GM12878 (cell line): ENCODE data around the gene ARMS2.

Source experiments
- SIN3A ChIP-seq: IDR thresholded peaks from 2 replicates; pipeline ENCODE4 v1.6.1; 2012; ENCODE audit warnings: low read depth, low read length, improper control_type of control experiment
- SMC3 ChIP-seq: IDR thresholded peaks from 2 replicates; pipeline ENCODE4 v1.6.1; 2011; ENCODE audit warnings: low read length, improper control_type of control experiment, borderline replicate concordance
- TF ChIP-seq, protein P1 (sequence below), 3 experiments: IDR thresholded peaks in 2 of 3; conservative IDR thresholded peaks in 1 of 3; 2 replicates each; pipeline ENCODE4 v1.5.1; 2011; ENCODE audit warnings: low read depth in 3 of 3, low read length in 3 of 3, mild to moderate bottlenecking in 3 of 3, control low read depth in 2 of 3, moderate library complexity in 2 of 3, inconsistent platforms in 1 of 3, mixed read lengths in 1 of 3; ENCODE audit not compliant: control insufficient read depth in 2 of 3, insufficient read depth in 1 of 3; ENCODE audit errors: extremely low read depth in 1 of 3

DNA sequence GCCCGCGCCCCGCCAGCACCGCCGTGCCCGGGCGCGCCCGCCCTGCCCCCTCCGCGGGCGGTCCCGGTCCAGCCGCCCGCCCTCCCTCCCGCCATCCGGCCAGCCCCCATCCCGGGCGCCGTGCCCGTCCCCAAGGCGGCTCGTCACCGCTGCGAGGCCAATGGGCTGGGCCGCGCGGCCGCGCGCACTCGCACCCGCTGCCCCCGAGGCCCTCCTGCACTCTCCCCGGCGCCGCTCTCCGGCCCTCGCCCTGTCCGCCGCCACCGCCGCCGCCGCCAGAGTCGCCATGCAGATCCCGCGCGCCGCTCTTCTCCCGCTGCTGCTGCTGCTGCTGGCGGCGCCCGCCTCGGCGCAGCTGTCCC lies 6.9 kb downstream of the ARMS2 start, which contains the start of gene HTRA1:
- TF ChIP-seq, protein P1, sequence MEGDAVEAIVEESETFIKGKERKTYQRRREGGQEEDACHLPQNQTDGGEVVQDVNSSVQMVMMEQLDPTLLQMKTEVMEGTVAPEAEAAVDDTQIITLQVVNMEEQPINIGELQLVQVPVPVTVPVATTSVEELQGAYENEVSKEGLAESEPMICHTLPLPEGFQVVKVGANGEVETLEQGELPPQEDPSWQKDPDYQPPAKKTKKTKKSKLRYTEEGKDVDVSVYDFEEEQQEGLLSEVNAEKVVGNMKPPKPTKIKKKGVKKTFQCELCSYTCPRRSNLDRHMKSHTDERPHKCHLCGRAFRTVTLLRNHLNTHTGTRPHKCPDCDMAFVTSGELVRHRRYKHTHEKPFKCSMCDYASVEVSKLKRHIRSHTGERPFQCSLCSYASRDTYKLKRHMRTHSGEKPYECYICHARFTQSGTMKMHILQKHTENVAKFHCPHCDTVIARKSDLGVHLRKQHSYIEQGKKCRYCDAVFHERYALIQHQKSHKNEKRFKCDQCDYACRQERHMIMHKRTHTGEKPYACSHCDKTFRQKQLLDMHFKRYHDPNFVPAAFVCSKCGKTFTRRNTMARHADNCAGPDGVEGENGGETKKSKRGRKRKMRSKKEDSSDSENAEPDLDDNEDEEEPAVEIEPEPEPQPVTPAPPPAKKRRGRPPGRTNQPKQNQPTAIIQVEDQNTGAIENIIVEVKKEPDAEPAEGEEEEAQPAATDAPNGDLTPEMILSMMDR (IDR thresholded peaks at IDR 0.05 in 2 of 3, conservative IDR thresholded peaks at IDR 0.05 in 1 of 3; ENCODE audit: control insufficient read depth in 2 of 3, extremely low read depth in 1 of 3, insufficient read depth in 1 of 3, low read depth in 3 of 3, low read length in 3 of 3): no peak
- TF ChIP-seq SMC3 (no peak), SIN3A (no peak)
